RPMI8226 (cell line): ENCODE results near the gene TAGLN.
A peak's percentile ranks its signal among the peaks of the same experiment; 100 is the strongest.

ENCODE experiments used
- DNase-seq: peaks from one replicate; pipeline ENCODE4 v3.0.0-alpha.2; 2015

The TAGLN gene

DNA sequence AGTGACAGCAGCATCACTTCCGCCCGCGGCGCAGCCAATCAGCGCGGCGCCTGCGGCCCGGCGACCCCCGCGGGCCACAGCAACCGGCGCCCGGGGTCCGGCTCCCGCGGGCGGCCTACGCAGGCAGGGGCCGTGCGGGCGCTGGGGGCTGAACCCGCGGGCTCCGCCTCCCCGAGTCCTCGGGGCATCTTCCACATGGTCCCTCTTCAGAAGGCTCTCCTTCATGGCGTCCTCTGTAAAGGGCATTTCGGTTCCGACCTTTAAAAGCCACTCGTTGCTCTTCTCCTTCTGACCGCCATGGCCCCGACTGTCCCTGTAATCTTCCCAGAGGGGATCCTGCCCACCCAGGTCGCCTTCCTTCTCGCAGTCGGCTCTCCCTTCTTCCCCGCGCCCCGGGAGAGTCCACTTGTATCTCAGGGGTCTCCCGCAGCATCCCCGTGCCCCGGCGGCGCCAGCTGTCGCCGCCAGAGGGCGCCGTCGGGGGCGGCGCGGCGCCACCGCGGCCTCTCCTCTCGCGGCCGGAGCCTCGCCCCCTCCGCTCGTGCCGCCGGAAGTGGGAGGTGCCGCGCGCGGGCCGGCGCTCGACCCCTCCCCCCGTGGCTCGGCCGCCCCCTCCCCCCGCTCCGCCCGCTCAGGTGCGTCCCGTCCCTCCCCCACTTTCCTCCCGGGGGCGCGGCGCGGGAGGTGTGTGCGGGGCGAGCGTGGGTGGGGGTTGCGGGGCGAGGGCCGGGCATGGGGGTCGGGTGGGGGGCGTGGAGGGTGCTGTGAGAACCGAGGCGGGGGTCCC is 33.1 kb downstream of the TAGLN start, which contains the start of gene RNF214:
TSS of gene RNF214 (plus strand) at position 580 of the 787 bp plus-strand sequence. CDS start 1,602 bp downstream, outside the sequence.
- DNase-seq = peak; percentile 93

DNA sequence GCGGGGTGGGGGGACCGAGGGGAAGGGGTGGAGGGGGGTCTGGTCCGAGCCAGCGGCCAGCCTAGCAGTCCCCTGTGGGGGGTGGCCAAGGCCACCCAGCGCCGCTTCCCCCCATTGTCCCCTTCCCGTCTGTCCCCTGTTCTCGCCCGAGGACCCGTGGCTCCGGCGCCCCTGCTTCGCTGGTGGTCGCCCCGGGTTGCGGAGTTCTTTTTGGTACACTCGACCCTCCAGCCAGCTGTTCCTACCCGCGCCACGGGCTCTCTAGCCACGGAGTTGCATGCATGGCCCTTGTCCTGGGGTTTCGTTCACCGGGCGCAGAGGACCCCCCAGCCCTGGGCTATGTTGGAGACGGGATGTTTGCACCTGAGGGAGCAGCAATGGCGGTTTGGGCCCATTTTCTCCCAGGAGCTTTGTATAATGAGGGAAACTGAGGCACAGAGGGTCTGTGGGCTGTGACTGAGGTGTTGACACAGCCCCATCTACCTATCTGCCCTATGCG is 33.8 kb downstream of the TAGLN start:
- DNase-seq = peak; percentile 31

DNA sequence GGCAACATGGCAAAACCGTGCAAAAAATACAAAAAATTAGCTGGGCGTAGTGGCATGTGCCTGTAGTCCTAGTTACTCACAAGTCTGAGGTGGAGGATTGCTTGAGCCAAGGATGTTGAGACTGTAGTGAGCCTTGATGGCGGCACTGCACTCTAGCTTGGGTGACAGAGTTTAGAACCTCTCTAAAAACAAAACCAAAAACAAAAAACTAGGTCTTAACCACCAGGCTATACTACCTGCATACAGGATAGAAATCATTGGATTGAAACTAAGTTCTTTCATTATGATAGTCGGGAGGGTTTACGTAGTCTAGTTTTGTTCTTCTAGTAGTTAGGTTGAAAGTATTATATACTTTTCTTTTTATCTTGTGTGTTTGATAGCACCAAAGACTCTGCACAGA is 39.1 kb downstream of the TAGLN start:
- DNase-seq = no peak

DNA sequence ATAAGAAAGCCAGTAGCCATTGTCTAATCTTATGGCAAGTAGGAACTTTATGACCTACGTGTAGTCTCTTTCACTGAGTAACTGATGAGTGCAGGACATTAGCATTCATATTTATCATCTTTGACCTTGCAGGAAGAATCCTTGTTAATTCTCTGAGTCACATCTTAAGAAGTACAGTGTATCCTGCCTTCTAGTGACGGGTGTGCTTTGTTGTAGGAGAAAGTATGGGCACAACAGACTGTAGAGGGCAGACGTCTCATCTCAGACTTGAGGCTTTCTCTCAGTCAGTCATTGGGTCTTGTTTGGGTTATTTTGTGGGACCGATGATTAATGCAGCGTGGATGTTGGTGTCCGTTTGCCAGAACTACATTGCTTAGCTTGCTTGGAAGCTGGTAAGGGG is 40.1 kb downstream of the TAGLN start:
- DNase-seq = no peak

DNA sequence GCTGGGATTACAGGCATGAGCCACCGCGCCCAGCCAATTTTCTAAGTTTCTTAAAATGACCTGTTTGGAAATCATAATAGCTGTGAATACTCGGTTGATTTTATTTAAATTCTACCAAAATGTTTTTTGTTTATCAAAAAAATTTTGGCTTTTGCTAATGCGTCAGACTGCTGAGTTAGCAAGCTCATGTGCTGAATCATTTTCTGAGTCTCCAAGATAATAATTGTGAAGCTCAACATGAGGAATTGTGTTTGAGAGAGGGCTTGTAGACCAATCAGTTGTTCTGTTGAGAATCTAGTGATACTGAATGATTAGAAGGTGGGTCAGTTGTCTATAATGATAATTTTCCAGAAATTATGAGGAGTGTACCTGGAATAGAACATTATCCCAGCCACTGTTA is 49.2 kb downstream of the TAGLN start:
- DNase-seq = no peak

DNA sequence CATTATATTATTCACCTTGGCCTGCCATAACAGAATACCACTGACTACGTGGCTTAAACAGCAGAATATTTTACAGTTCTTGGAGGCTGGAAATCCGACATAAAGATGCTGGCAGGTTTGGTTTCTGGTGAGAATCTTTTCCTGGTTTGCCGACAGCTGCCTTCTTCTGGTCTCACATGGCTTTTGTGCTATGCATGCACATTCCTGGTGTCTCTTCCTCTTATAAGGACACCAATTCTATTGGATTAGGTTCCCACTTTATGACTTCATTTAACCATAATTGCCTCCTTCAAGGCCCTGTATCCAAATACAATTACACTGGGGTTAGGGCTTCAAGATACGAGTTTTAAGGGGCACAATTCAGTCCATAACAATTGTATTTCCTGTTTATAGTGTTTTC is 50.4 kb downstream of the TAGLN start:
- DNase-seq = no peak

DNA sequence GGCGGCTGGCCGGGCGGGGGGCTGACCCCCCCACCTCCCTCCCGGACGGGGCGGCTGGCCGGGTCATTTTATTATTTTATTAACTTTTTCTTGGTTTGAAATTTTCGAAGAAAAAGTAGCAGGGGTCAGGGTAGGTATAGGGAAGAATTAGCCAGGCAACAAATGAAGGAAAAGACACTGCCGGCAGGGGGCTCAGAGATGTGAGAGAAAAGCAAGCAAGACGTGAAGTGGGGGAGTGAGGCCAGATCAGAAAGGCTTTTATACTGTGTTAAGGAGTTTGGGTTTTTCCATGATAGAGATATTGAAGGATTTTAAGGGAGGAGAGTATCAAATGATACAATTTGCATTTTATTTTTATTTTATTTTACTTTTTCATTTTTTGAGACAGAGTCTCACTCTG is 52.3 kb downstream of the TAGLN start:
- DNase-seq = no peak

DNA sequence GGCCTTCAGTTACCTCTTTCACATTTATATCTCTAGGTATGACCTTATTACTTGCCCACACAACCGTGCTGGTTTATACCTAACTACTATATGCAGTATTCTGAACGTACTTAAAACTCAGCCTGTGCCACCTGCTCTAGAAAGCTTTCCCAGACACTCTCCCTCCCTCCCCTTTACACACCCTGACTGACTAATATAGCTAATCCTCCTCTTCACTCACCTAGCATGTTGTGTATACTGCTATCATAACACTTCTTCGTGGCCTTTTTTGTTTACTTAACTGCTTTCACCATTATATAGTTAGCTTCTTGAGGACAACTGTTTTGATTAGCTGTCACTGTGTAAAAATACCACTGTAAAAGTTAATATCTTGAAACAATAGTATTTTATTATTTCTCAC is 56.8 kb downstream of the TAGLN start:
- no peak for DNase-seq

DNA sequence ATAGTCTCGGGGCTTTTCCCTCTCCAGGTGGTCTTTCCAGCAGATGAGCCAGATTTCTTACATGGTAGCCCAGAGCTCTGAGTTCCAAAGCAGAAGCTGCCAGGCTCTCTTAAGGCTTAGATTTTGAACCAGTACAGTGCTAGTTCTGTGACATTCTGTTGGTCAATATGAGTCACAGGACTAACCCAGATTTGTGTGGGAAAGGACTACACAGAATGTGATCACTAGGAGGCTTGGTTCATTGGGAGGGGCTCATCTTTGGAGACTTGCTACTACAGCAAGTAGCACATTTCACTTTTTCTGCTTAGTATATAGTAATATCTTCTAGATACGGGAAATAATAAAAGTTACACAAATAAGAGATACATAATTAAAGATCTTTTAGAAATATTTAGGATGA is 57.4 kb downstream of the TAGLN start:
- no peak for DNase-seq
